Astrocyte of the spinal cord (primary cell): ENCODE results near the gene ATP8B3.

Source experiments
- DNase-seq: peaks from one replicate; pipeline ENCODE4 v3.0.0; 2011; ENCODE audit warnings: low read depth, low spot score
- H3K4me3 ChIP-seq: 2 replicates; pipeline ENCODE4 v1.5.1; 2011; ENCODE audit warnings: low read depth, mild to moderate bottlenecking, low read length, moderate library complexity
- CTCF ChIP-seq: IDR thresholded peaks from 2 replicates; pipeline ENCODE4 v1.5.1; 2012; ENCODE audit warnings: low read depth, mild to moderate bottlenecking, low read length, inconsistent platforms
- in situ Hi-C: cut with HindIII; loops from 2 replicates; pipeline ENCODE4 v1.10.0; 2017; ENCODE audit warnings: low sequenced_read_pairs

The ATP8B3 gene

GRCh38 chr19:1808395-1808731, 3.7 kb downstream of the ATP8B3 start:
- in situ Hi-C loops, result no loop called here
- no peak for DNase-seq
- no peak for TF ChIP-seq CTCF
- H3K4me3 ChIP-seq, result no peak overlapping the region

GRCh38 chr19:1807695-1808394, 4.2 kb downstream of the ATP8B3 start:
- DNase-seq, result no peak
- TF ChIP-seq CTCF, result no peak
- in situ Hi-C loops, result no loop called here
- no peak overlapping the region for H3K4me3 ChIP-seq

- DNase-seq, result no peak
- H3K4me3 ChIP-seq, result no peak overlapping the region
- in situ Hi-C loops, result no loop called here
- TF ChIP-seq CTCF, result no peak
Observed at GRCh38 chr19:1807030-1807694, 4.9 kb downstream of the ATP8B3 start.

- no peak overlapping the region for H3K4me3 ChIP-seq
- no peak for DNase-seq
- no peak for TF ChIP-seq CTCF
- in situ Hi-C loops, result no loop called here
Observed at GRCh38 chr19:1806184-1807029, 5.7 kb downstream of the ATP8B3 start.

GRCh38 chr19:1805401-1806183, 6.5 kb downstream of the ATP8B3 start:
- in situ Hi-C loops, result no loop called here
- no peak overlapping the region for H3K4me3 ChIP-seq
- DNase-seq, result no peak
- TF ChIP-seq CTCF, result no peak

GRCh38 chr19:1804858-1805257, 7.2 kb downstream of the ATP8B3 start:
- TF ChIP-seq CTCF, result no peak
- in situ Hi-C loops, result no loop called here
- DNase-seq, result no peak
- H3K4me3 ChIP-seq, result no peak overlapping the region
